ENCODE results near the gene EPHA5.

DNA sequence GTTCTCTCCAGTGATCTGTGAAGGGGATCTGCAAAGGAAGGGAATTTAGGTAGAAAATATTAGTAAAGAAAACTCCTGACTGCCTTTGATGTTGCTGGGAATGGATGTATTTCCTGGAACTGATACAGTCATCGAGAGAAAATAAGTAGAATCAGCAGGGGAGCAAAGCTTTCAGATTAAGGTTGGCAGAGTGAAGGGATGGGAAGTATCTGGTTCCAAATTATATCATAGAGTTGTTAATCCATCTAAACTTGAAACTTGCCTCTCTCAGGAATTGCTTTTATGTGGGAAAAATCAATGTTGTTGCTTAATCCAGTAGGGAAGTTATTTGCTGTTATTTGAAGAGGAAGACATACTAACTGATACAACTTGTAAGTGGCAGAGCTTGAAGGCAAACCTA is 19.3 kb downstream of the EPHA5 start:
- no peak for TF ChIP-seq SMAD3 (CRISPR knock-in tag; IDR thresholded peaks at IDR 0.05; ENCODE audit: borderline replicate concordance)
- no peak for TF ChIP-seq ZNF121 (CRISPR knock-in tag; IDR thresholded peaks at IDR 0.05)
- TF ChIP-seq NR2C2 (CRISPR knock-in tag; IDR thresholded peaks at IDR 0.05), result no peak
- TF ChIP-seq ZNF396 (CRISPR knock-in tag; IDR thresholded peaks at IDR 0.05; ENCODE audit: borderline replicate concordance), result no peak
- TF ChIP-seq, protein P1, sequence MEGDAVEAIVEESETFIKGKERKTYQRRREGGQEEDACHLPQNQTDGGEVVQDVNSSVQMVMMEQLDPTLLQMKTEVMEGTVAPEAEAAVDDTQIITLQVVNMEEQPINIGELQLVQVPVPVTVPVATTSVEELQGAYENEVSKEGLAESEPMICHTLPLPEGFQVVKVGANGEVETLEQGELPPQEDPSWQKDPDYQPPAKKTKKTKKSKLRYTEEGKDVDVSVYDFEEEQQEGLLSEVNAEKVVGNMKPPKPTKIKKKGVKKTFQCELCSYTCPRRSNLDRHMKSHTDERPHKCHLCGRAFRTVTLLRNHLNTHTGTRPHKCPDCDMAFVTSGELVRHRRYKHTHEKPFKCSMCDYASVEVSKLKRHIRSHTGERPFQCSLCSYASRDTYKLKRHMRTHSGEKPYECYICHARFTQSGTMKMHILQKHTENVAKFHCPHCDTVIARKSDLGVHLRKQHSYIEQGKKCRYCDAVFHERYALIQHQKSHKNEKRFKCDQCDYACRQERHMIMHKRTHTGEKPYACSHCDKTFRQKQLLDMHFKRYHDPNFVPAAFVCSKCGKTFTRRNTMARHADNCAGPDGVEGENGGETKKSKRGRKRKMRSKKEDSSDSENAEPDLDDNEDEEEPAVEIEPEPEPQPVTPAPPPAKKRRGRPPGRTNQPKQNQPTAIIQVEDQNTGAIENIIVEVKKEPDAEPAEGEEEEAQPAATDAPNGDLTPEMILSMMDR (IDR thresholded peaks at IDR 0.05), result no peak
- TF ChIP-seq SMAD4 (CRISPR knock-in tag; IDR thresholded peaks at IDR 0.05), result no peak
- TF ChIP-seq, protein P2, sequence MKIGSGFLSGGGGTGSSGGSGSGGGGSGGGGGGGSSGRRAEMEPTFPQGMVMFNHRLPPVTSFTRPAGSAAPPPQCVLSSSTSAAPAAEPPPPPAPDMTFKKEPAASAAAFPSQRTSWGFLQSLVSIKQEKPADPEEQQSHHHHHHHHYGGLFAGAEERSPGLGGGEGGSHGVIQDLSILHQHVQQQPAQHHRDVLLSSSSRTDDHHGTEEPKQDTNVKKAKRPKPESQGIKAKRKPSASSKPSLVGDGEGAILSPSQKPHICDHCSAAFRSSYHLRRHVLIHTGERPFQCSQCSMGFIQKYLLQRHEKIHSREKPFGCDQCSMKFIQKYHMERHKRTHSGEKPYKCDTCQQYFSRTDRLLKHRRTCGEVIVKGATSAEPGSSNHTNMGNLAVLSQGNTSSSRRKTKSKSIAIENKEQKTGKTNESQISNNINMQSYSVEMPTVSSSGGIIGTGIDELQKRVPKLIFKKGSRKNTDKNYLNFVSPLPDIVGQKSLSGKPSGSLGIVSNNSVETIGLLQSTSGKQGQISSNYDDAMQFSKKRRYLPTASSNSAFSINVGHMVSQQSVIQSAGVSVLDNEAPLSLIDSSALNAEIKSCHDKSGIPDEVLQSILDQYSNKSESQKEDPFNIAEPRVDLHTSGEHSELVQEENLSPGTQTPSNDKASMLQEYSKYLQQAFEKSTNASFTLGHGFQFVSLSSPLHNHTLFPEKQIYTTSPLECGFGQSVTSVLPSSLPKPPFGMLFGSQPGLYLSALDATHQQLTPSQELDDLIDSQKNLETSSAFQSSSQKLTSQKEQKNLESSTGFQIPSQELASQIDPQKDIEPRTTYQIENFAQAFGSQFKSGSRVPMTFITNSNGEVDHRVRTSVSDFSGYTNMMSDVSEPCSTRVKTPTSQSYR (CRISPR knock-in tag; IDR thresholded peaks at IDR 0.05), result no peak
- TF ChIP-seq, protein P3, sequence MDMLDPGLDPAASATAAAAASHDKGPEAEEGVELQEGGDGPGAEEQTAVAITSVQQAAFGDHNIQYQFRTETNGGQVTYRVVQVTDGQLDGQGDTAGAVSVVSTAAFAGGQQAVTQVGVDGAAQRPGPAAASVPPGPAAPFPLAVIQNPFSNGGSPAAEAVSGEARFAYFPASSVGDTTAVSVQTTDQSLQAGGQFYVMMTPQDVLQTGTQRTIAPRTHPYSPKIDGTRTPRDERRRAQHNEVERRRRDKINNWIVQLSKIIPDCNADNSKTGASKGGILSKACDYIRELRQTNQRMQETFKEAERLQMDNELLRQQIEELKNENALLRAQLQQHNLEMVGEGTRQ (CRISPR knock-in tag; IDR thresholded peaks at IDR 0.05), result no peak
- TF ChIP-seq, protein P4, sequence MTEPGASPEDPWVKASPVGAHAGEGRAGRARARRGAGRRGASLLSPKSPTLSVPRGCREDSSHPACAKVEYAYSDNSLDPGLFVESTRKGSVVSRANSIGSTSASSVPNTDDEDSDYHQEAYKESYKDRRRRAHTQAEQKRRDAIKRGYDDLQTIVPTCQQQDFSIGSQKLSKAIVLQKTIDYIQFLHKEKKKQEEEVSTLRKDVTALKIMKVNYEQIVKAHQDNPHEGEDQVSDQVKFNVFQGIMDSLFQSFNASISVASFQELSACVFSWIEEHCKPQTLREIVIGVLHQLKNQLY (CRISPR knock-in tag; IDR thresholded peaks at IDR 0.05), result no peak
- TF ChIP-seq, protein P5, sequence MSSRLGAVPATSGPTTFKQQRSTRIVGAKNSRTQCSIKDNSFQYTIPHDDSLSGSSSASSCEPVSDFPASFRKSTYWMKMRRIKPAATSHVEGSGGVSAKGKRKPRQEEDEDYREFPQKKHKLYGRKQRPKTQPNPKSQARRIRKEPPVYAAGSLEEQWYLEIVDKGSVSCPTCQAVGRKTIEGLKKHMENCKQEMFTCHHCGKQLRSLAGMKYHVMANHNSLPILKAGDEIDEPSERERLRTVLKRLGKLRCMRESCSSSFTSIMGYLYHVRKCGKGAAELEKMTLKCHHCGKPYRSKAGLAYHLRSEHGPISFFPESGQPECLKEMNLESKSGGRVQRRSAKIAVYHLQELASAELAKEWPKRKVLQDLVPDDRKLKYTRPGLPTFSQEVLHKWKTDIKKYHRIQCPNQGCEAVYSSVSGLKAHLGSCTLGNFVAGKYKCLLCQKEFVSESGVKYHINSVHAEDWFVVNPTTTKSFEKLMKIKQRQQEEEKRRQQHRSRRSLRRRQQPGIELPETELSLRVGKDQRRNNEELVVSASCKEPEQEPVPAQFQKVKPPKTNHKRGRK (CRISPR knock-in tag; IDR thresholded peaks at IDR 0.05; ENCODE audit: borderline replicate concordance), result no peak
- TF ChIP-seq SP1 (CRISPR knock-in tag; conservative IDR thresholded peaks at IDR 0.05), result no peak
- no peak for TF ChIP-seq TP53 (CRISPR knock-in tag; IDR thresholded peaks at IDR 0.05)
- no peak for TF ChIP-seq NR1H2 (CRISPR knock-in tag; IDR thresholded peaks at IDR 0.05)
- TF ChIP-seq ZNF317 (CRISPR knock-in tag; IDR thresholded peaks at IDR 0.05; ENCODE audit: borderline replicate concordance, low read depth), result no peak

Measured in WTC11 (cell line).